Hematopoietic multipotent progenitor cell treated with erythropoietin and hydrocortisone succinate and interleukin-3 and kit ligand, for 4 days (in vitro differentiated cells): ENCODE measurements around the gene VIPR2.
A peak's percentile ranks its signal among the peaks of the same experiment; 100 is the strongest.

Experiments
- DNase-seq: peaks from one replicate; pipeline ENCODE4 v3.0.0-alpha.2; 2015

Gene VIPR2

DNA sequence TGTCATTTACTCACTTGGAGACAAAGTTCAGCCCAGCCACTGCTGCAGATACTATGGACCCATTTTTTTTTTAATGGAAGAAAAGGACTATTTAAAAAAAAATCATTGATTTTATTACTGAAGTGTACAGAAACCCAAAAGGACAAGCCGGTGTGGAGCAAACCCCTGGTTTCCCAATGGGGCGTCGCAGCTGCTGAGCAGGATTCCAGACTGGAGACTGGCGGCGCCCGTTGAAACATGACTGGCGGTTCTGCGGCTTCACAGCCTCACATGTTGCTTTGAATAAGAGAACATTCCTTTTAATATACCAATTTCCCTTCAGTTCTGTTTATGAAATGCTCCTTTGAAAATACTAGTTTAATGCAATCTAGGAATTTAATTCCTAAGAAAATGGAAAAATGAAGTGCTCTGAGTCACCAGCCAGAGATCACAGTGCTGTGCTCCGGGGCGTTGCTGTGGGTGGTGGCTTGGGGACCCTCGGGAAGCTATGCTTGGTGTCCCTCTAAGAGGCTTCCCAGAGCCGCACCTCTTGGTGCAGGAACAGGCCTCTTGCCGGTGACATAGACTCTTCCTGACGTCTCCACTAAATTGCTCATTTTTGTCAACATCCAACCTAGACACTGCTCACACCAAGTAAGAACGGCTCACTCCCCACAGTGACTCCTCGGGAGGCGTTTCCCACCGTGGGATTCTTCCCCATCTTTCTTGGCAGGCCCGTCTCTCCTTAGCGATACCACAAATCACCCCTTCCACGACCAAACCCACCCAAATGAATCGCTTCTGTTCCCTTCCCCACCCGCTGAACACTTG is 12.0 kb upstream of the VIPR2 start:
- no peak for DNase-seq

DNA sequence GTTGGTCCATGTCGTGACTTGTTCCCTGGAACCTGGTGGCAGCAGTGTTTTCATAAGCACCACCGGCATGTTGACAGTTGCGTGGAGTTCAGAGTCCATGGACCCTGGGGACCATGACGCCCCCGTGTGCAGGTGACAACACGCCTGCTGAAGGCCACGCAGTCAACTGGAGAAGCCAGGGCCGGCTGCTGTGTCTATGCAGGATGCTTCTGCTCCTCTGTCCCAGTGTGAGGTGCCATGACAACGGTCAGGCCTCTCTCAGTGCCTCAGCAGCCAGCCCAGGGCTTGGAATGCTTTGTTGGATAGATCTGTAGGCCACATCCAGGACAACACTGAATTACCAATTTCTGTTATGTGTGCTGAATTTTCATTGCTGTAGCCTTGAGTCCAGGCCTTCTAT is 10.7 kb upstream of the VIPR2 start:
- DNase-seq, result no peak

DNA sequence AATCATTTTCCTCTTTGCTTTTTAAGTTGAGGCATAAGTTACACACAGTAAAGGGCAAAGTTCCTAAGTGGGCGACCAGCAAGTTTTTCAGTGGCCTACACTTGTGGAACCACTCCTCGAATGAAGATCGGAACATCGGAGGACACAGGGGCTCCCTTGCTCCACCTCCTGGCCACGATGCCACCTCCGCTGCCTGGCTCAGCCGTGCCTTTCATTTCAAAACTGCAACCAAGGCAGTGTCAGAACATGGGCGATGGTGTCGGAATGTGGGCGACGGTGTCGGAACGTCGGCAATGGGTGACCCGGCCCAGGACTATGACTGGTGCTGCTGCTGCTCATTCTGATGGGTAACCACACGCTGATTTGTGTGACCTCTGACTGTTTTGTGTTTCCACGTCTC is 9.6 kb upstream of the VIPR2 start:
- no peak for DNase-seq

DNA sequence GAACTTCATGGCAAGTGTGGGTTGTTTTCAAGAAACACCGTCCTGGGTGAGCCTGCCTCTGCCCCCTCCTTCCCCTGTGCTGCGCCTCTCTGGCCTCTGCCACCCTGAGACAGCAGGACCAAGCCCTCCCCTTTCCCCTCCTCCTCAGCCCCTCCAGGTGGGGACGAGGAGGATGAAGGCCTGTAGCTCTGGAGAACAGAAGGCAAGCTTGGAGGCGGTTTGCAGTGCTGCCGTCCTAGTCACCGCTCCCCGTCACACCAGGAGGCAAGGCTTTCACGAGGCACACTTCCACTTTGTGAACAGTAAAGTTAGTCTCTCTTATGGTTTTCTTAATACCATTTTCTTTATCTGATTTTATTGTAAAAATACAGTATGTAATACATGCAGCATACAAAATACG is 8.8 kb upstream of the VIPR2 start:
- no peak for DNase-seq

DNA sequence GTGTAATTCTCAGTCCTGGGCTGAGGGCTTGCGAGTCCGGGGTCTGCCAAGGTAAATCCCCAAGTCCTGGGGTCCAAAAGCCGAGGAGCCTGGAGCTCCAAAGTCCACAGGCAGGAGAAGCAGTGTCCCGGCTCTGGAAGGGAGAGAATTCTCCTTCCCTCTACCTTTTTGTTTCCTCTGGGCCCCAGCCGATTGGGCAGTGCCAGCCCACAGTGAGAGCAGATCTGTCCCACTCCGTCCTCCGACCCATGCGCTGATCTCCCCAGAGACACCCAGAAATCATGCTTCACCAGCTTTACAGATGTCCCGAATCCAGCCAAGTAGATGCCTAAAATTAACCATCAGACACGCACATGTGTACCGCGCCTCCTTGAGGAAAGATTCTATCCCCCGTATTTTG is 8.1 kb upstream of the VIPR2 start:
- DNase-seq, result no peak

DNA sequence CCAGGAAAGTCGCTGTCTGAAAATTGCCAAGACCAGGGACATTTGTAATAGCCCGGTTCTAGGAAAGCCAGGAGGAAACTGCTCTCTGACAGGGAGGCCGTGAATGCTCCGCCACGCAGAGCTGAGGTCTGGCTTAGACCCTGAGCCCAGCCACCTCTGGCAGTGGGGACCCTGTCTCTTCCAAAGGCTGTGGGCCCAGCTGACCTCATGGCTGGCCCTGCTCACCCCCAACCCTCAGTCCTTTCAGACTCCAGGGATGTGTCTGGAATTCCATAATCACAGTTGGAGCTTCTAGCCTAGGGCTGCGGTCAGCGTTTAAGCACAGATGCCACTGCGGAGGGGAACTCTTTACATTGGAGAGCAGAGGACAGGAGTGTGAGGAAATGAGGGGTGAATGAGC is 6.6 kb upstream of the VIPR2 start:
- DNase-seq, result no peak

DNA sequence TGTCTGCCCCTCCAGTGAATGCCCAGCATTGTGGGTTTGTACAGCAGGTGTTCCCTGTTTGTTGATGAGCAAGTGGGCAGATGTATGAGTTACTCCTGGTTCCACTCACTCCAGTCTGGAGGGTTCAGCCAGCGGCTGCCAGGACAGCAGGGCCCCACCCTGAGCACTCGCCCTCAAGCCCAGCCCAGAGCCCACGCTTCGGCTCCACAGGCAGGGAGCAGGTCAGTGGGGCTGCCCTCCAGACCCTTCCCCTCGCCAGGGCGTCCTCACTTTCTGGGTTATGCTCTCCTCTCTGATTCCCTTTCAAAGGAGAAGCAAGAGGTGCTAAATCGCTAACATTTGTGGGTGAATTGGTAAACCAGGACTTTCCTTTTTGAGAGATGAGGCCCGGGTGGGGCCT is 4.8 kb upstream of the VIPR2 start:
- DNase-seq, result no peak

DNA sequence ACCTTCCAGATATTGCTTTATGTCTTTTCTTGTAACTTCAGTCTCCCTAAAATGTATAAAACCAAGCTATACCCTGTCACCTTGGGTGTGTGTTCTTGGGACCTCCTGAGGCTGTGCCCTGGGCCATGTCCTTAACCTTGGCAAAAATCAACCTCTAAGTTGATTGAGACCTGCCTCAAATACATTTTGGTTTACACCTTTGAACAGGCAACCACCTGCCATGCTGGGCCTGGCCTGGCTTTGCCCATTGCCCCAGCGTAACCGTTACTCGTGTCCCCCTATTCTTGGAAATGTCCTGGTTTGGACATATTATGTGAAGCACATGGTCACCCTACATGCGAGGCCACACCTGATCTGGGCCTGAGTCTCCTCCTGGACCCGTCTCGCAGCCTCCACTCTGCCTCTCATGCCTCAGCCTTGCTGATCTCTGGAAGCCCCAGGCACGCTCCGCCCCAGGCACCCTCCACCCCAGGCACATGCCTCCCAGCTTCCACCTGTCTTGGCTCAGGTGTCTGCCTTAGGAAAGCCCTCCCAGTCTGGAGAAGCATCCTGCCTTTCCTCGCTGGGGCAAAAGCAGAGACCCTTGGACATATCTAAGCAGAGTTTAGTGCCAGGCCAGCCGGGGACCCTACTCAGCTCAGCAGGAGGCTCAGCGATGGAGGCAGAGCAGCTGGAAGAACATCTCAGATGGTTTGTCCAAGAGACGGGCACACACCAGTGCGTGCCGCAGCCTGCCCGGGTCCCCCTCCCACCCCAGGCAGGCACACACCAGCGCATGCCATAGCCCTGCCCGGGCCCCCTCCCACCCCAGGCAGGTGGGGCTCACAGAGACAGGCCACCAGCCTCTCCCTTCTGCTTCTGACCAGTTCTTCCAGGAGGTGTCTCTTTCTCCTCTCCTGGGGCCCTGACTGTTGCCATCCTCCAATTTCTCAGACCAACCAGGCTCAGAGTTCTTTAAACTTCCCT is 4.0 kb upstream of the VIPR2 start:
- DNase-seq, result no peak

DNA sequence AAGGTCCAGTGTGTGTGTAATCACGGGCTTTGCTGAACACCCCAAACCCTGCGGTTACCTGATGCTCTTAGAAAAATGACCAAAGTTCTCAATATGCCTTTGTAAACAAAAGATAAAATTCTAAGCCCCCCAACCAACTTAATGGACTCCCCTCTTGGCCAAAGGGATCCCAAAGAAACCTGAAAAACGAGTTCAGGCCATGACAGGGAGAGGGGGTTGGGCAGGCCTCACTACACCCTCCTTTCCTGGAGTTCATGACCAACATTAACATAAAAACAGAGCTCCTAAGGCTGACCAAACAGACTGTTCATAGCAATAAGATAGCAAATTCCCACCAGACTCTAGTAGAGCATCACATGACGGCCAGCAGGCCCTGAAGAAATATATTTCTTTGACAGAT is 3.0 kb upstream of the VIPR2 start:
- DNase-seq, result no peak

DNA sequence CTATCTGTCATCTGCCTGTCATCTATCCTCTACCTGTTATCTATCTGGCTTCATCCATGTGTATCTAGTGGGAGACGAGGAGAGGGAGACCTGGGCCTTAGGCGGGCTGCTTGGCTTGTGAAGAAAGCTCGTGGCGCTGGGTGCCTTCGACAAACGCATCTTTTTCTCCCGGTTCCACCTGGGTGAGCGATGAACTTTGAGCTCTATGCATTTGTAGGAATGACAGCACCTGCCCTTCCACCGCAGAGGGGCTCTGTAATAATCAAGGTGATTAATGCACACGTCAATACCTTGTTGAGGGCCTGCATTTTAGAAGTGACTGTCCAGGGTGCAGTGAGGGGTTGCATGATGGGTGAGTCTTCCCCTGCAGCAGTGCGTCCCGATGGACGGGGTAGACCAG is 2.6 kb upstream of the VIPR2 start:
- DNase-seq, result no peak

DNA sequence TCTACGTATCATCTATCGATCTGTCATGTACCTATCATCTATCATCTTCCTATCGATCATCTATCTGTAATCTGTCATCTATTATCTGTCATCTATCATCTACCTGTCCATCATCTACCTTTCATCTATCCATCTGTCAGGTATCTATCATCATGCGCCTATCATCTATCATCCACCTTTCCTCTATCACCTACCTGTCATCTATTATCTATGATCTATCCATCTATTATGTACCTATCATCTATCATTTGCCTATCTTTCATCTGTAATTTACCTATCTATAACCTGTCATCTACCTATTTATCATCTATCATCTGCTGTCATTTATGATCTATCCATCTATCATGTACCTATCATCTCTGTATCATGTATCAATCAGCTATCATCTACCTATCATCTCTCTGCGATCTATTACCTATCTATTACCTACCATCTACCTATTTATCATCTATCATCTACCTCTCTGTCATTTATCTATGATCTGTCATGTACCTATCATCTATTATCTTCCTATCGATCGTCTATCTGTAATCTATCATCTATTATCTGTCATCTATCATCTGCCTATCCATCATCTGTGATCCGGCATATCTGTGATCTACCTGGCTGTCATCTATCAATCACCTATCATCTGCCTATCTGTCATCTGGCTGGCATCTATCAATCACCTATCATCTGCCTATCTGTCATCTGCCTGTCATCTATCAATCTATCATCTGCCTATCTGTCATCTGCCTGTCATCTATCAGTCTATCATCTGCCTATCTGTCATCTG is 1.6 kb upstream of the VIPR2 start:
- DNase-seq, result no peak

DNA sequence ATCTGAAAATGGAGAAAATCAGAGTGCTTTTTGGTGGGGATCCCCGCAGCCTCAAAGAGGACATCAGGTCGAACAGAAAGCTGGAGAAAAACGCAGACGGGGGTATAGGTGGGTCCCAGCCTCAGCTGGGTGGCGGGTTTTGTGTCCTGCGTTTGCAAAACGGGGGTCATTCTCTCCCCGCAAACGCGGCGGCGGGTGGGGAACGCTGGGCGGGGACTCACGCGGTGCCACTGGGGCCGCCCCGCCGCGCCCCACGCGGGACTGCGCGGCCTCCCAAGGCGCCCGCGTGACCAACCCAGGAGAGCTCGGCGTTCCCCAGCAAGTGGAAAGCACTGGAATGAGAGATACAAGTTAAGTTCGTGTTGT is 806 bp upstream of the VIPR2 start:
- no peak for DNase-seq

DNA sequence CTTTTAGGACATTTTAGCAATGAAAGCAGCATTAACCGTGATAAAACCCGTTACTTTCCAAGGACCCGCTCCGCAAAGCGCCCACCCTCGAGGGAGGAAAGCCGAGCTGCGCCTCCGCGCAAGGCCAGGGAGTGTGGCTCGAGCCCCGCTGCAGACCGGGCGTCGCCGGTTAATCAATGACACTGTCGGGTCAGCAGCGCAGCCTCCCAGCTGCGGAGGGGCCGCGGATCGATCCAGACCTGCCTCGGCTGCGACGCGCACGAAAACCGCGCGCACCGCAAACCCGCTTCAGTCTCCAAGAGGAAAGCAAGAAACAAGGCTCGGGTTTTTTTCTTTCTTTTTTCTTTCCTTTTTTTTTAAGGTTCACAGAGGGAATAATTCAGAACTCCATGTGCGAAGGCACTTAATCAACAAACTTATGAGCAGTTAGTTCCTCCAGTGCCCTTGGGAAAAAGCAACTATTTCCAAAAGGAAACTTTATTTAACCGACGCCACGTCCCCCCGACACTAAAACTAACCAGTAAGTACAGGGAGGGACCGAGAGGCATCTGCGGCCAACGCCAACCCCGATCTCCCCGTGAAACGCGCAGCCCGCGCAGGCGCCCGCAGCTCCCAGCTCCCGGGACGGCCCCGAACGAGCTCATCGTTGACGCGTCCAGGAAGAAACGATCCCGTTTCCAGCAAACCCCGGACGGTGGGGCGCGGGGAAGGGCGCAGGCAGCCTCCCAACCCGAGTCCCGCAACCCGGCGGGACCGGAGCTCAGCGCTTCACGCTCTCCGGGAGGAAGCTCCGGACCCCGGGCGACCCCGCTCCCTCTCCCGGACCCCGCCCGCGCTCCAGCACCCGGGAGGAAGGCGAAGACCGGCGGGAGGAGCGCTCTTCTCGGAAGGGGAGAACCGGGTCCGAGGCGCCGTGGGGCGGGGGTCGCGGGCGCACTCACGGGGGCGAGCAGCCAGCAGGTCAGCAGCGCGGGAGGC is 598 bp downstream of the VIPR2 start:
- peak; percentile 11 for DNase-seq

DNA sequence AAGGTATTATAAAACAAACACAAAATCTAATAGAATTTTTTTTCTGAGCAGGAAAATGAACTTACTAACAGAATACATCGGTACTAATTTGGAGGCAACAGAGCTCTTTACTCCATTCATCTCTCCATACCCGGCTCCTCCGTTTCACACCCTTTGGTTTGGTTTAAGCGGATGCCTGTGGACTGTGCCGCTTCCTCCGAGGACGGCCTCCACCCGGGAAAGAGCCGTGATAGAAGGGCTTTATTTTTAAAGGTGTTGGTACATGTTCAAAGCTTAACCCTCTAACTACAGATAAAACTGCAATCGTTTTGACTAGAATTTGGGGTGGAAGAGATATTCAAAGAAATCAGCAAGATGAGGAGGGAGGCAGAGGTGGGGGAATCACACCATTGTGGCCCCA is 1.9 kb downstream of the VIPR2 start:
- DNase-seq, result no peak

DNA sequence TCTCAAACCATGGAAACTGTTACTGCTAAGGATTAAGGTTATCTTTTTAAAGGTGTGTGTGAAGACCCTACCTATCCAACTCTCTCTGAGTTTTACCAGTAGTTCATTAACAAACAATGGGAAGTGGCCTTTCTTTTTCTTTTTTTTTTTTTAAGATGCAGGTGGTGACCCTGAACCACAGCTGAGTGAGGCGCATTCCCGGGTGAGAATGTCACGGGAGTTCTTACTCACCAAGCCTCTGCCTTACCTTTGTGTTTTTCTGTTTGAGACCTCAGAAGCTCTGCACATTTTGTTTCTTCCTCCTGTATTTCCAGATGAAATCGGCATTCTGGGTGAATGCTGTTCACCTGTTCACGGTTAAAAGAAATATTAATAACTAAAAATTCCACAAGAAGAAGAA is 2.5 kb downstream of the VIPR2 start:
- no peak for DNase-seq

DNA sequence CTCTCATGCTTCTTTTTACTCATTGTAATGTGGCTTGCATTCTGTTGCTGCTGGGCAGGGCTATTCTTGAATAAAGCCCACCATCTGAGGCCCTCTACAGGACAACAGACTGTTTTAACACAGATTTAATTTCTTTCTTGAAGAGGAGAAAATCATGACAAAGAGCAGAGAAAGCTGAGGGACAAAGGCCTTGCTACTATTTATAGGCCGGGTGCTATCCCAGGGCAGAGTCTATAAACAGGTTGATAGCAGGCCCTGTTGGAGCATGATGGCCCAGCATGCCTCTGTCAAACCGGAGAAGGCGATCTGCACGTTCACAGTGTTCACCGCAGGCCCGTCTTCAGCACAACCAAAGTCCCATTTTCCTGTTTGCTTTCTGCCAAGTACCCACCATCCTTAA is 3.0 kb downstream of the VIPR2 start:
- peak; percentile 8 for DNase-seq

DNA sequence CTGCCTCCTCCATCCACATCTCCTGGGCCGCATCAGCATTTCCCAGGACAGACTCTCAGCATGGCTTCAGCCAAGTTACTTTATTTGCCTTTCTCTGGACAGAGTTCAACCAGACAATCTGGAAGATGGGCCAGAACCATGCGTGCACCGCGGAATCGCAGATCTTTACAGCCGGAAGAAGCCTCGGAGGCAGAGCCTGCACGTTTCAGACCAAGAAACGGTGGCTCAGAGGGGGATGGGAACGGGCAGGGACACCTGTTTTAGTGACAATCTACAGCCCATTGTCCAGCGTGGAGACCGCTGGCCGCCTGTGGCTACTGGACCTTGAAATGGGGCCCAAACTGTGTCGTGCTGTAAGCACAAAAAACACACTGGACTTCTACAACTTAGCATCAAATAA is 3.5 kb downstream of the VIPR2 start:
- DNase-seq, result no peak

DNA sequence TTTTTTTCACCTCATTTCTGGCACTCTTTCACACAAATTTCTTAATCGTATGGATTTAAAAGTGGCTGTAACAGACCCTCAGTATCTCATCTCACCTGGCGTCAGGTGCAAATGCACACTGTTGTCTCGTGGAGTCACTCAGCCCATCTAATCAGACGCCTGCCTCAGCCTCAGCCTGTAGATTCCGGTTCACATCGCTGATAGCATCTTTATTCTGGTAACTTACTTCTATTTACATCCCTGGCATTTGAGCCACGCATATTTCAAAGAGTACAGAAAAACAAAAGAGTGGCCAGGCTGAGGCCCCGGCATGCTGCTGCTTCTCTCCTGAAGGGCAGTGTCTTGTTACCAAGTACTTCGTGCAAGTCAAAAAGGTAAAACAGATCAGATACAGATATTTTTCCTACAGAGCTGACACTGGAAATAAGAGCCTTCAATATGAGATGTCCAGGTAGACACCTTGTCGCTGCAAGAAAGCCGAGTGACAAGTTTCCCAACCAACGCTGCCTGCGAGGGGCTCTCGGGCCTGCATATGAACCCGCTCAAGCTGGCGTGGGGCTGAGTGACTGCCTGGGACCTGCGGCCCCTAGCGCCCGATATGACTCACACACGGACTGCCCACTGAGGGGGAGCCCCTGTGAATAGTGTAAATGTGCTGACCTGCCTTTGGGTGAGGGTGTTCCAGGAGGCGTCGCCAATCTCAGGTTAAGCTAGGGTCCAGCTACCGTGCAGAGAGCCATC is 4.3 kb downstream of the VIPR2 start:
- no peak for DNase-seq

DNA sequence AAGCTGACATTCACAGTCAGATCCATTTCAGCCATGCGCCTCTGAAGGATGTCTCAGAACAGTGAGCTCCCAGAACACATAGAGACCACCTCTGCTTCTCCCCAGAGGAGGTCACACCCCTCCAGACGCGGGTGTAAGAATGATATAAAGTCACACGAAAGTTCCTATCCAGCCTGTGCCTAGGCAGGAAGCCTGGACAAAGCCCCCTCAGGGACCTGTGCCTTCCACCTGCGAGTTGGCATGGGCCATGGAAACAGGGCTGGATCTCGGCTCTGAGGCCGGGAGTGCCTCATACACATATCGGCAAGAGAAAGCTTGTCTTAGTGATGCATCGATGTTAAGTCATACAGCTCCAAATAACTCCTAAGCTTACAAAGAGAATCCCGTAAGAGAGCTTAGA is 5.0 kb downstream of the VIPR2 start:
- no peak for DNase-seq

DNA sequence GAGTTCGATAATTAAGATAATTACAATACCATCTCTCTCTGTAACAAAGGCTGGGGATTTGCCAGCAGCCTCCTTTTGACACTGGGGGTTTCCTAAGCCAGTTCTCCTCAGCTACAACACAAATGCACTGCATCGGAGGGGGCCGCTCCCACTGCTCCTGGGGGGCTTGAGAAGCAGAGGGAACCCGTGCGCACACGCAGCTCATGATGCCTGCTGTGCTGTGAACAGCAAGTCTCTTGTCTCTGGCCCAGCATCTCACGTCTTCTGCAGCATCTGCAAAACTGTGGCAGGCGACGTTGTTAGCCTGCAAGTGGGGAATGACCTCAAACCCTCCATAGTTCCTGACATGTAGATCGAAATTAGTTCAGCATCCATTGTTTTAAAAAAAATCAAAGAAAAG is 5.5 kb downstream of the VIPR2 start:
- DNase-seq, result no peak

DNA sequence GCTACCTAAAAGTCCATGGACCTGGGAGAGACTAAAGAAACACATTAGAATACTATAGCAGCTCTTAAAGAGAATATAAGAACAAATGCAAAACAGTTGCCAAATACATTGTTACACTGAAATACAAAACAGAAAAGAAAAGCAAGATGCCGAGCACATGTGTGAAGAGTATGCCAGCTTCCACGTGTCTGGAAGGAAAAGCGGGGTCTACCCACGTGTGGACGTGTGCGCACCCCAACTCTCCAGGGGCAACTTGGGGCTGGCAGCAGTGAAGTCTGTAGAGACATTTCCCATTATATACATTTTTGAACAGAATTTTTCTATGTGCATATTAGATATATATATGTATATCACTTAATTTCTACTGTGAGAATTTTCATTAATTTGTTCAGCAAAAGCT is 6.2 kb downstream of the VIPR2 start:
- DNase-seq, result no peak

DNA sequence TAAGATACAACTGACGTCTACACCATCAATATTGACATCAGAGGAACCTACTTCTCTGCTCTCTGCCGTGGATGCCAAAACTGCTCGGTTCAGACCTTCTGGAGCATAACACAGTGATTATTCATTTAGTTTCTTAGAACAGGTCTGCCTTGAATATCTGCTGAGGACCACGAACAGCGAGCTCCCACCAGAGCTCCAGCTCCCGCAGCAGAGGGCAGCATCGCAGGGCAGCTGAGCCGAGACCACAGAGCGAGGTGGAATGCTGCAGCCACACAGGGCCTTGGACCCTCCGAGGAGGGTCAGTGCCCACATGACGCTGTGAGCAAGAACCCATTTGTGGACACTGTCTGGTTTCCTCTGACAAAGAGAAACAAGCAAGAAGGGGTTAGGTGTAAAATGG is 6.8 kb downstream of the VIPR2 start:
- no peak for DNase-seq
